Esophagus (tissue), 2 donors: ENCODE data around the gene GLCE. TPM values are rescaled to one million over a fixed set of nuclear protein-coding genes. Genes with fewer than 3 reads are reported as not detected.

Experiments used
- H3K27ac ChIP-seq, 2 donors: one replicate each; pipeline ENCODE4 v1.5.1; 2013; ENCODE audit warnings: low read depth in 2 of 2, mild to moderate bottlenecking in 2 of 2, inconsistent platforms in 1 of 2, low read length in 1 of 2, moderate library complexity in 1 of 2
- H3K27me3 ChIP-seq, 2 donors: one replicate each; pipeline ENCODE4 v1.6.1; 2013; ENCODE audit warnings: low read length in 2 of 2, control low read depth in 1 of 2, mild to moderate bottlenecking in 1 of 2; ENCODE audit not compliant: insufficient read depth in 2 of 2, control insufficient read depth in 1 of 2
- H3K36me3 ChIP-seq, 2 donors: one replicate each; pipeline ENCODE4 v1.6.1; 2013; ENCODE audit warnings: low read length in 1 of 2; ENCODE audit not compliant: control insufficient read depth in 2 of 2, insufficient read depth in 2 of 2
- H3K4me1 ChIP-seq, 2 donors: one replicate each; pipeline ENCODE4 v1.6.1; 2013; ENCODE audit warnings: low read length in 1 of 2; ENCODE audit not compliant: control insufficient read depth in 2 of 2, insufficient read depth in 2 of 2
- H3K4me3 ChIP-seq, 2 donors: one replicate each; pipeline ENCODE4 v1.5.1; 2013; ENCODE audit warnings: low read length in 2 of 2, mild to moderate bottlenecking in 2 of 2, low read depth in 1 of 2, moderate library complexity in 1 of 2
- H3K9me3 ChIP-seq, 2 donors: one replicate each; pipeline ENCODE4 v1.6.1; 2013; ENCODE audit warnings: mild to moderate bottlenecking in 2 of 2, low read depth in 1 of 2, low read length in 1 of 2, moderate library complexity in 1 of 2; ENCODE audit not compliant: control insufficient read depth in 2 of 2, insufficient read depth in 1 of 2
- WGBS, 2 donors: extraction: QIAGEN DNeasy Blood & Tissue Kit; methylation state at CpG; one replicate each; pipeline ENCODE4 v1.1.7; 2013; 5-methylcytosine and 5-hydroxymethylcytosine counted together
- polyA plus RNA-seq, 2 donors: library from polyadenylated mRNA; stranded (reverse); fragments of 200-250 nt; gene quantifications; one replicate each; pipeline ENCODE4 v1.2.3, GENCODE V29; 2013
- donor health status: healthy with polysubstance abuse.
- donor health status: Bipolar disorder and iron deficiency.

The GLCE gene
- polyA plus RNA-seq, 2 donors, result 9.9 to 13.0 TPM

DNA sequence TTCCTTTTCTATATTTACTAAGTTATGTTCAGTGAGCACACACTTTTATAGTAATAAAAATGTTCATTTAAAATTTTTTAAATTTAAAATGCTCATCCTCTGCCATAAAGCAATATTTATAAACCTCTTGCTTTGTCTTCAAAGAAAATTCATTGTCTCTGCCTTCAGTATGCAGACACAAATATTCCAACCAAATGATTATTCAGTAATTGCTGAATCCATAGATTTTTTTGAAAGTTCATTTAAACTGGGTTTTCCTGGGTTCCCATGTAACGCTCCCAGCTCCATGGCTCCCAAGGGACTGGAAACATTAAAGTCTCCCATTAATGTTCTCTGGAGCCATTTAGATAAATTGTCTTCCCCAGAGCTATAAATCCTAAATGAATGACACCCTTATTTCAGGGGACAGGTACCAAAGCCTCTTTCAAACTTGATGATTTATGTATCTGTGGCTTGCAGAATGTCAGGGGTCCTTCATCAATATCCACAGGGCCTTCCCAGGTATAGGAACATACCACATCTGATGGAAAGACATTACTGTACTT is 15.2 kb upstream of the GLCE start:
- Histone ChIP-seq H3K36me3 (no peaks in the 10 kb centered on the region), H3K27me3 (no peaks in the 10 kb centered on the region), H3K4me1 (no peaks in the 10 kb centered on the region), H3K4me3 (no peak overlapping the region), H3K27ac (no peak overlapping the region), H3K9me3 (no peaks in the 10 kb centered on the region)
- 85 to 87% methylated on average over 1 of the region's 1 CpG for WGBS, 2 donors

DNA sequence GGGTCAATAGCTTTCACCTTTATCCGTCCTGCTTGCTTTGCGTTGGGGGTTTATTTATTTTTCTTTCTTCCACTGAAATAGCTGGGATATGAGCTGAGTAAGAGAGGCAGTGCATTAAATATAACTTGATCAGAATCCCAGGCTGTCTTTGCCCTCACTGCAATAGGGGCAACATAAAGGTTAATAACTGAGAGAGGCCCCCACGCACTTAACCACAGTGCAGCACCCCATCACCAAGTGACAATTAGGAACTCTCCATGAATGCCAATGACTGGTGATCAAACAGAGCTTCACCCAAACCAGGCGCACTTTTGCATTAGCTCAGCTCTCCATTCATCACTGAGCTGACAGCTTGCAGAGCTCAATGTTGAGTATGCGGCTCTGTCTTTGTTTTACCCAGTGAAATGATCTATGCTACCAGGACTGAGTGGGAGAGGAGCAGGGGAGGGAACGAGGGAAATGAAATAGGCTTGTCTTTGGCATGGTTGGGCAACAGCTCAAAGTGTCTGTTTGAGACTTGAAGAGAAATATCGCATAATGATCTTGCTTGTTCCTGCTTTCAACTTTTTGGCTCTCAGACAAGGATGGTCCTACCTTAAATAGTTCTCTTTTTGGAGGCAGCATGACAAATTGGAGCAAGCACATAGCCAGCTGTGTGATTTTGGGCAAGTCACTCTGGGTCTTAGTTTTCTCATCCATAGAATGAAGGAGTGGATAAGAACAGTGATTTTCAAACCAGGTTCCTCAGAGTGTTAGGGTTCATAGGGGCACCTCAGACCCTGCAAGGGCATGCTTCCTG is 14.5 kb upstream of the GLCE start:
- WGBS, 2 donors, result 36 to 37% methylated on average over 7 of the region's 7 CpGs
- Histone ChIP-seq H3K27ac (no peak overlapping the region), H3K9me3 (no peaks in the 10 kb centered on the region), H3K4me3 (no peak overlapping the region), H3K36me3 (no peaks in the 10 kb centered on the region), H3K27me3 (no peaks in the 10 kb centered on the region), H3K4me1 (no peaks in the 10 kb centered on the region)

DNA sequence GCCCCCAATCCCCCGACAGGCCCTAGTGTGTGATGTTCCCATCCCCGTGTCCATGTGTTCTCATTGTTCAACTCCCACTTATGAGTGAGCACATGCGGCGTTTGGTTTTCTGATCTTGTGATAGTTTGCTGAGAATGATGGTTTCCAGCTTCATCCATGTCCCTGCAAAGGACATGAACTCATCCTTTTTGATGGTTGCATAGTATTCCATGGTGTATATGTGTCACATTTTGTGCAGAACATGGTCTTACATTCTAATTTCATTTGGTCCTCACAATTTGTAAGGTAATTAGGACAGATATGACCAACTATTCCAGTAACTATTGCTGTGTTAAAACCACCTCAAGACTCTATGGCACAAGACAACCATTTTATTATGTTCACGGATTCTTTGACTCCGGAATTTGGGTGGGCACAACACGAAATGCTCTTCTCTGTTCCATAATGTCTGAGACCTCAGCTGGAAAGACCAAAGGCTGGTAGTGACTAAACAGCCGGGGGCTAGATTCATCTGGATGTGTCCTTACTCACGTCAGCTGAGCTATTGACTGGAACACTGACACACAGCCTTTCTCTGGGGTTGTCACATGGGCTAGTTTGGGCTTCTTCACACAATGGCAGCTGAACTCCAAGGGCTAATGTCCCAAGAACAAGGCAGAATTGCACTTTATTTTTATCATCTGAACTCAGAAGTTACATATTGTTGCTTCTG is 13.6 kb upstream of the GLCE start:
- H3K27ac ChIP-seq, result no peak overlapping the region
- no peaks in the 10 kb centered on the region for H3K9me3 ChIP-seq
- no peaks in the 10 kb centered on the region for H3K36me3 ChIP-seq
- no peaks in the 10 kb centered on the region for H3K27me3 ChIP-seq
- no peaks in the 10 kb centered on the region for H3K4me1 ChIP-seq
- no peak overlapping the region for H3K4me3 ChIP-seq
- WGBS, 2 donors, result 95 to 96% methylated on average over 9 of the region's 9 CpGs

DNA sequence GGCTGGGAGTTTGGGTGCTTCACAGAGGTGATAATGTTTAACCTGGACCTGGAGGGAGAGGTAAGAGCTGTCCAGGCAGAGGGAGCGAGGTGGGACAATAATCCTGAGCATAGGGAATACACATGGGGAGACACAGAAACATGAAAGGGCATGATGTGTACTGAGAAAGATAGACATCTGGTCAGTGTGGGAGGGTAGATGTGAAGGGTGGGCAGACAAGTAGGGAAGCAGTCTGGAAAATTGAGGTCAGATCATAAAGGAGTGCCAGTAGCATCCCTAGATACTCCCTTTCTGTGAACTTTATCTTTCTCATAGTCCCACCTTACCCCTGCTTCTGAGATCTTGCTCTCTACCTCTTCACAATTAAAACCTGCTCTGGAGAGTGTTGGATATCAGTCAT is 12.0 kb upstream of the GLCE start:
- H3K4me1 ChIP-seq, result no peaks in the 10 kb centered on the region
- WGBS, 2 donors, result 60 to 99% methylated on average over 1 of the region's 1 CpG
- H3K36me3 ChIP-seq, result no peaks in the 10 kb centered on the region

DNA sequence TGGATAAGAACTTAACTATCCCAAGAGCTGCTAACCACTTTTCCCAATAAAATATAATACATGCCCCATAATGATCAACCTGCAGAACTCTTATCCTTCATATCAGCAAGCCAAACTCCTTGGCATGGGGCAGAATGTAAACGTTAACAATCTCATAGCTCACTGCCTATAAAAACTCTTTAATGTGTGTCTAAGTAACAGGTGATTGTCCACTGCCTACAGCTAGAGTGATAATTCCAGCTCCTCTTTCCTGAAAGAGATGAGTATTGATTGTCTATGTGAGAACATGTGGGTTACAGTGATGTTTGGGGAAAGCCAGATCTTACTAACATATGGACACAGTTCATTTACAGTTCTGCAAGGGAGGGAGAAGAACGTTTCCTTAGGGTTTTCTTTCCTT is 11.3 kb upstream of the GLCE start:
- no peaks in the 10 kb centered on the region for H3K4me1 ChIP-seq
- no peaks in the 10 kb centered on the region for H3K27me3 ChIP-seq
- no peaks in the 10 kb centered on the region for H3K36me3 ChIP-seq
- H3K27ac ChIP-seq, result no peak overlapping the region
- H3K4me3 ChIP-seq, result no peak overlapping the region
- WGBS, 2 donors, result 55 to 57% methylated on average over 2 of the region's 2 CpGs
- no peaks in the 10 kb centered on the region for H3K9me3 ChIP-seq

More for the DNA sequence above, 12.0 kb upstream of the GLCE start:
- Histone ChIP-seq H3K4me3 (no peak overlapping the region), H3K9me3 (no peaks in the 10 kb centered on the region), H3K27me3 (no peaks in the 10 kb centered on the region), H3K27ac (no peak overlapping the region)

DNA sequence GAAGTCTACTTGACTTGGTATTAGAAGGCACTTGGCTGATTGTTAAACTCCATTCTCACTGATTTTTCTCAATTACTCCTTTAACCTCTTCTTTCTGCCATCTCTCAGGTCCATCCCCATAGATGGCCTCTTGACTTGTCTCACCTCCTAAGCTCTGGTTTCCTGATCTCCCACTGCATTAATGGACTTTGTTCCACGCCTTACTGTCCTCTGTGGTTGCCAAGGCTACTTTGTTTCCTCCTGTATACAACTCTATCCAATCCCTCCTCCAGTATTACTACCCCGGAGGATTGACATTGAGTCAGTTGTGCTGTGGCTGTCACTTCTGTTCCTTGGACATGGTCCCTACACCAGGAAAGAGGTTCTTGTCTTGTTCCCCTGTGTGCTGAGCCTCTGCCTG is 10.6 kb upstream of the GLCE start:
- Histone ChIP-seq H3K36me3 (no peaks in the 10 kb centered on the region), H3K4me3 (no peak overlapping the region), H3K27me3 (no peaks in the 10 kb centered on the region), H3K27ac (no peak overlapping the region), H3K9me3 (no peaks in the 10 kb centered on the region), H3K4me1 (no peaks in the 10 kb centered on the region)
- 70 to 75% methylated on average over 2 of the region's 2 CpGs for WGBS, 2 donors

DNA sequence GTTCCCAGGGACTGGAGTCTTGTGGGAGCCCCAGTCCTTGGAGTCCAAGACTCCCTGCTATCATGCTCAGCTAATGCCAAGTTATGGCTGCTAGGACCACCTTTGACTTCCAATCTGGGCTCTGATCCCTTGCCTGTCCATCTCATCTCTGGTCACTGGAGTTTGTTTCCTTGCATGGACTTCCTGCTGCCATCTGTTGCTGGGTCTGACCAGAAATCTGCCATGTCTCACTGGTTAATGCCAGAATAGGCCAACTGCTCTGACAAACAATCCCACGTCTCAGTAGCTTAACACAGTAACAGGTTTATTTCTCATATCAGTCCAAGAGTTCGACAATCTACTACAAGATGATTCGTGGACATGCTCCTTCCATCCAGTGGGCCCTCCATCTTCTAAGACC is 10.1 kb upstream of the GLCE start:
- H3K27ac ChIP-seq, result no peak overlapping the region
- H3K36me3 ChIP-seq, result no peaks in the 10 kb centered on the region
- no peaks in the 10 kb centered on the region for H3K4me1 ChIP-seq
- H3K9me3 ChIP-seq, result no peaks in the 10 kb centered on the region
- 82 to 91% methylated on average over 3 of the region's 3 CpGs for WGBS, 2 donors
- H3K4me3 ChIP-seq, result no peak overlapping the region
- no peaks in the 10 kb centered on the region for H3K27me3 ChIP-seq

DNA sequence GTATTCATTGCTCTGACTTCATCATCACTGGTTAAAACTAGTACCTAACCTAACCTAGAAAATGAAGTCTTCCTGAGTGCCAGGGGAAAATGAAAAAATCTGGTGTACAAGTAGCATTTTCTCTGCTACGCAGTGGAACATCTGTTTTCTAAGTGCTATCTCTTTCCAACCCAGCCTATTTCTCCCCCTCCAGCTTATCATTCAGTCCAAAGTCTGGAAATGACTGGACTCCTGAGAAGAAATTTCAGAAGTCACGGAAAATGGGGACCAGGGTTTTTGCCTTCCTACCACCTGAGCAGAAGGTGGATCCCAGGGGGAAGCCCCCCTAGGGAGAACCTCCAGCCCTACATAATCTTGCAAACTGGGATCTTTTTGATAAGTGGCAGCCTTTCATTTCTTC is 9.6 kb upstream of the GLCE start:
- Histone ChIP-seq H3K4me3 (no peak overlapping the region), H3K27ac (no peak overlapping the region), H3K9me3 (no peaks in the 10 kb centered on the region), H3K27me3 (no peaks in the 10 kb centered on the region), H3K36me3 (no peaks in the 10 kb centered on the region), H3K4me1 (no peaks in the 10 kb centered on the region)
- 86 to 94% methylated on average over 2 of the region's 2 CpGs for WGBS, 2 donors

DNA sequence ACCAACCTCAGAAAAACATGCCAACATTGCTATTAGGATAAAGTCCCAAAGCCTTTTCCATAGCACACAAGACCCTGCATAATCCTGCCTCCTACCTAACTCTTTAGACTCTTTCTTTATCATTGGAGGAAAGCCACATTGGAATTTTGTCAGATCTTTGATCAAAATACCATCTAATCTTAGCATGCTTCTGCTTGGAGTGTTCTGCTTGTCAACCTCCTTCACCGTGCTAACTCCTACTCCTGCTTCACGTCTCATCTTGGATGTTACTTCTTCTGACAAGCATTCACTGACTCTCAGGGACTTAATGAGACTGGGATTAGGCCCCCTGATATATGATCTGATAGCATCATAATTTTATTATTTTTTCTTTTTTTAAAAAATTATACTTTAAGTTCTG is 7.4 kb upstream of the GLCE start:
- WGBS, 2 donors, result 79 to 86% methylated on average over 2 of the region's 2 CpGs
- no peaks in the 10 kb centered on the region for H3K9me3 ChIP-seq
- no peaks in the 10 kb centered on the region for H3K4me1 ChIP-seq
- H3K36me3 ChIP-seq, result no peaks in the 10 kb centered on the region
- H3K27me3 ChIP-seq, result no peaks in the 10 kb centered on the region
- H3K27ac ChIP-seq, result no peak overlapping the region
- H3K4me3 ChIP-seq, result no peak overlapping the region
